A549 (cell line): ENCODE results near the gene SZT2.

Experiments used
- CBX2 ChIP-seq: fragments of 200-600 bp; sonication (generic); IDR thresholded peaks from 2 replicates; pipeline ENCODE4 v1.6.1; 2016; ENCODE audit warnings: low read depth, mild to moderate bottlenecking, borderline replicate concordance
- CEBPB ChIP-seq, 2 experiments: fragments of >200 bp in 1 of 2; sonication (Bioruptor Twin) in 1 of 2; formaldehyde crosslinking in 1 of 2; IDR thresholded peaks; 2 replicates each; pipeline ENCODE4 v1.6.1; 2012 to 2016
- EP300 ChIP-seq, 2 experiments: fragments of >200 bp; sonication (Bioruptor Twin); formaldehyde crosslinking; IDR thresholded peaks; 2 replicates in 1 of 2; 3 replicates in 1 of 2; pipeline ENCODE4 v1.6.1; 2016 to 2017
- ESRRA ChIP-seq: fragments of 150-350 bp; IDR thresholded peaks from 2 replicates; pipeline ENCODE4 v1.6.1; 2014; ENCODE audit warnings: mild to moderate bottlenecking, low read length, borderline replicate concordance
- HOXB5 ChIP-seq: fragments of 250-450 bp; sonication (Bioruptor Pico); IDR thresholded peaks from 2 replicates; pipeline ENCODE4 v1.5.0; 2020; ENCODE audit warnings: mild to moderate bottlenecking, moderate library complexity
- KDM1A ChIP-seq: fragments of 200-600 bp; sonication (generic); IDR thresholded peaks from 2 replicates; pipeline ENCODE4 v1.6.1; 2016; ENCODE audit warnings: low read depth, mild to moderate bottlenecking
- MYC ChIP-seq: IDR thresholded peaks from 2 replicates; pipeline ENCODE4 v1.6.1; 2012; ENCODE audit warnings: mild to moderate bottlenecking, inconsistent platforms, low read length, improper control_type of control experiment, borderline replicate concordance
- RAD21 ChIP-seq, 2 experiments: fragments of >200 bp in 1 of 2; sonication (Bioruptor Twin) in 1 of 2; formaldehyde crosslinking in 1 of 2; IDR thresholded peaks in 1 of 2; conservative IDR thresholded peaks in 1 of 2; 2 replicates in 1 of 2; 3 replicates in 1 of 2; pipeline ENCODE4 v1.6.1; 2012 to 2018; ENCODE audit warnings: inconsistent platforms in 1 of 2
- RARB ChIP-seq: fragments of 250-450 bp; sonication (Bioruptor Pico); IDR thresholded peaks from 2 replicates; pipeline ENCODE4 v1.8.0; 2021; ENCODE audit warnings: mild to moderate bottlenecking, moderate library complexity
- RFX5 ChIP-seq: fragments of 450-650 bp; IDR thresholded peaks from 2 replicates; pipeline ENCODE4 v1.7.1; 2014; ENCODE audit warnings: antibody characterized with exemption, mild to moderate bottlenecking, moderate library complexity
- ZFP36 ChIP-seq: fragments of 450-650 bp; IDR thresholded peaks from 2 replicates; pipeline ENCODE4 v1.6.1; 2014; ENCODE audit warnings: borderline replicate concordance; ENCODE audit not compliant: partially characterized antibody
- TF ChIP-seq, protein P1 (sequence below): fragments of >200 bp; sonication (Bioruptor Twin); formaldehyde crosslinking; IDR thresholded peaks from 3 replicates; pipeline ENCODE4 v1.5.1; 2016

GRCh38 chr1:43419627-43420425 is 30.1 kb downstream of the SZT2 start:
- TF ChIP-seq EP300 (IDR thresholded peaks at IDR 0.05): no peak
- no peak for TF ChIP-seq CBX2
- no peak for TF ChIP-seq HOXB5 (CRISPR knock-in tag)
- no peak for TF ChIP-seq RAD21 (conservative IDR thresholded peaks at IDR 0.05 in 1 of 2, IDR thresholded peaks at IDR 0.05 in 1 of 2)
- TF ChIP-seq, protein P1, sequence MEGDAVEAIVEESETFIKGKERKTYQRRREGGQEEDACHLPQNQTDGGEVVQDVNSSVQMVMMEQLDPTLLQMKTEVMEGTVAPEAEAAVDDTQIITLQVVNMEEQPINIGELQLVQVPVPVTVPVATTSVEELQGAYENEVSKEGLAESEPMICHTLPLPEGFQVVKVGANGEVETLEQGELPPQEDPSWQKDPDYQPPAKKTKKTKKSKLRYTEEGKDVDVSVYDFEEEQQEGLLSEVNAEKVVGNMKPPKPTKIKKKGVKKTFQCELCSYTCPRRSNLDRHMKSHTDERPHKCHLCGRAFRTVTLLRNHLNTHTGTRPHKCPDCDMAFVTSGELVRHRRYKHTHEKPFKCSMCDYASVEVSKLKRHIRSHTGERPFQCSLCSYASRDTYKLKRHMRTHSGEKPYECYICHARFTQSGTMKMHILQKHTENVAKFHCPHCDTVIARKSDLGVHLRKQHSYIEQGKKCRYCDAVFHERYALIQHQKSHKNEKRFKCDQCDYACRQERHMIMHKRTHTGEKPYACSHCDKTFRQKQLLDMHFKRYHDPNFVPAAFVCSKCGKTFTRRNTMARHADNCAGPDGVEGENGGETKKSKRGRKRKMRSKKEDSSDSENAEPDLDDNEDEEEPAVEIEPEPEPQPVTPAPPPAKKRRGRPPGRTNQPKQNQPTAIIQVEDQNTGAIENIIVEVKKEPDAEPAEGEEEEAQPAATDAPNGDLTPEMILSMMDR: no peak
- no peak for TF ChIP-seq MYC
- no peak for TF ChIP-seq RARB (CRISPR knock-in tag)
- no peak for TF ChIP-seq CEBPB (IDR thresholded peaks at IDR 0.05)
- no peak for TF ChIP-seq RFX5
- no peak for TF ChIP-seq ESRRA
- TF ChIP-seq KDM1A: no peak
- no peak for TF ChIP-seq ZFP36
